Body of pancreas (tissue), 4 donors: ENCODE results near the gene NKTR.

Source experiments
- POLR2A ChIP-seq, 3 donors: fragments of 450-650 bp; IDR thresholded peaks; one replicate each; pipeline ENCODE4 v1.6.1; 2016; ENCODE audit warnings: antibody characterized with exemption in 3 of 3, mild to moderate bottlenecking in 2 of 3
- TF ChIP-seq, protein P1 (sequence below), 7 experiments: fragments of 450-650 bp in 4 of 7; fragments of 200-600 bp in 3 of 7; sonication (generic) in 3 of 7; IDR thresholded peaks; one replicate each; pipeline ENCODE4 v1.5.1; 2016 to 2019; ENCODE audit warnings: antibody characterized with exemption in 7 of 7

GRCh38 chr3:42659451-42660130, 59.1 kb downstream of the NKTR start:
- TF ChIP-seq, protein P1, sequence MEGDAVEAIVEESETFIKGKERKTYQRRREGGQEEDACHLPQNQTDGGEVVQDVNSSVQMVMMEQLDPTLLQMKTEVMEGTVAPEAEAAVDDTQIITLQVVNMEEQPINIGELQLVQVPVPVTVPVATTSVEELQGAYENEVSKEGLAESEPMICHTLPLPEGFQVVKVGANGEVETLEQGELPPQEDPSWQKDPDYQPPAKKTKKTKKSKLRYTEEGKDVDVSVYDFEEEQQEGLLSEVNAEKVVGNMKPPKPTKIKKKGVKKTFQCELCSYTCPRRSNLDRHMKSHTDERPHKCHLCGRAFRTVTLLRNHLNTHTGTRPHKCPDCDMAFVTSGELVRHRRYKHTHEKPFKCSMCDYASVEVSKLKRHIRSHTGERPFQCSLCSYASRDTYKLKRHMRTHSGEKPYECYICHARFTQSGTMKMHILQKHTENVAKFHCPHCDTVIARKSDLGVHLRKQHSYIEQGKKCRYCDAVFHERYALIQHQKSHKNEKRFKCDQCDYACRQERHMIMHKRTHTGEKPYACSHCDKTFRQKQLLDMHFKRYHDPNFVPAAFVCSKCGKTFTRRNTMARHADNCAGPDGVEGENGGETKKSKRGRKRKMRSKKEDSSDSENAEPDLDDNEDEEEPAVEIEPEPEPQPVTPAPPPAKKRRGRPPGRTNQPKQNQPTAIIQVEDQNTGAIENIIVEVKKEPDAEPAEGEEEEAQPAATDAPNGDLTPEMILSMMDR (IDR thresholded peaks at IDR 0.05) = no peak
- TF ChIP-seq POLR2A (IDR thresholded peaks at IDR 0.05) = no peak
